Activated CD4-positive, alpha-beta T cell treated with anti-CD3 and anti-CD28 coated beads, Interleukin-2, amount 50 U/mL, for 24 hours (primary cell): ENCODE results near the gene SLC4A5.

Experiments
- DNase-seq, 2 donors: peaks; one replicate each; pipeline ENCODE4 v3.0.0-alpha.2; 2020; ENCODE audit warnings: low read depth in 1 of 2, low spot score in 1 of 2

SLC4A5 gene

GRCh38 chr2:74343316-74343715 lies at the start of gene SLC4A5:
Gene SLC4A5 (minus strand): TSS chr2:74343416. CDS start chr2:74315023, 28,393 bp downstream.
- no peak for DNase-seq

GRCh38 chr2:74392449-74392743 lies 49.2 kb upstream of the SLC4A5 start:
- no peak for DNase-seq

GRCh38 chr2:74391580-74392448 lies 48.6 kb upstream of the SLC4A5 start:
- DNase-seq: peak; percentile 96 to 97

- no peak for DNase-seq
Measured at GRCh38 chr2:74391209-74391579, 48.0 kb upstream of the SLC4A5 start.

GRCh38 chr2:74390606-74391005 lies 47.4 kb upstream of the SLC4A5 start:
- no peak for DNase-seq

GRCh38 chr2:74387346-74387745 lies 44.1 kb upstream of the SLC4A5 start:
- no peak for DNase-seq

GRCh38 chr2:74385396-74385795 lies 42.2 kb upstream of the SLC4A5 start:
- DNase-seq: no peak

- DNase-seq: no peak
Measured at GRCh38 chr2:74384051-74384450, 40.8 kb upstream of the SLC4A5 start.

- DNase-seq: no peak
Measured at GRCh38 chr2:74383254-74383653, 40.0 kb upstream of the SLC4A5 start.

- no peak for DNase-seq
Measured at GRCh38 chr2:74381751-74382150, 38.5 kb upstream of the SLC4A5 start.

GRCh38 chr2:74379851-74380789 lies 36.9 kb upstream of the SLC4A5 start, which contains the start of gene DCTN1:
Gene DCTN1 (minus strand): TSS chr2:74380311. CDS start chr2:74380037, 274 bp downstream.
- no peak for DNase-seq

GRCh38 chr2:74378007-74378406 lies 34.8 kb upstream of the SLC4A5 start:
- no peak for DNase-seq

- no peak for DNase-seq
Measured at GRCh38 chr2:74375838-74376237, 32.6 kb upstream of the SLC4A5 start.

GRCh38 chr2:74374509-74375205 lies 31.4 kb upstream of the SLC4A5 start:
- DNase-seq: no peak

- no peak for DNase-seq
Measured at GRCh38 chr2:74373985-74374384, 30.8 kb upstream of the SLC4A5 start.

- DNase-seq: no peak
Measured at GRCh38 chr2:74373221-74373676, 30.0 kb upstream of the SLC4A5 start.

- no peak for DNase-seq
Measured at GRCh38 chr2:74372674-74373073, 29.5 kb upstream of the SLC4A5 start.

- no peak for DNase-seq
Measured at GRCh38 chr2:74371421-74371820, 28.2 kb upstream of the SLC4A5 start.

GRCh38 chr2:74369976-74370375 lies 26.8 kb upstream of the SLC4A5 start:
- no peak for DNase-seq

GRCh38 chr2:74368499-74368898 lies 25.3 kb upstream of the SLC4A5 start:
- no peak for DNase-seq

GRCh38 chr2:74367789-74368188 lies 24.6 kb upstream of the SLC4A5 start:
- DNase-seq: no peak
